WTC11 (cell line): ENCODE data around the gene CDK17. TPM values are rescaled to one million over a fixed set of nuclear protein-coding genes. Genes with fewer than 3 reads are reported as not detected.

ENCODE experiments used
- ATAC-seq: fragments of 200-7000 bp; cut with Tn5 transposase; 2 replicates; pipeline ENCODE4 v1.10.0; 2021; ENCODE audit warnings: mild to moderate bottlenecking, moderate library complexity
- CTCF ChIA-PET: fragments of 300-600 bp; sonication (Branson Sonifier 250); formaldehyde crosslinking; loops from one replicate; lab custom pipeline; 2021; ENCODE audit warnings: antibody characterized with exemption; lab: Charles Lee
- POLR2A ChIA-PET: fragments of 350-600 bp; sonication (Branson Sonifier 250); formaldehyde crosslinking; loops from one replicate; lab custom pipeline; 2021; ENCODE audit warnings: antibody characterized with exemption; lab: Charles Lee
- DNase-seq: peaks from one replicate; pipeline ENCODE4 v3.0.0; 2021; ENCODE audit warnings: low spot score
- H3K27ac Mint-ChIP-seq: 2 replicates; pipeline ENCODE4 v1.8.0; 2021; ENCODE audit warnings: mixed read lengths
- H3K27me3 Mint-ChIP-seq: 2 replicates; pipeline ENCODE4 v1.8.0; 2021; ENCODE audit warnings: low read depth, mild to moderate bottlenecking, moderate library complexity, mixed read lengths
- H3K36me3 Mint-ChIP-seq: 2 replicates; pipeline ENCODE4 v1.8.0; 2021; ENCODE audit warnings: mixed read lengths
- H3K4me1 Mint-ChIP-seq: 2 replicates; pipeline ENCODE4 v1.8.0; 2022; ENCODE audit warnings: mixed read lengths
- H3K4me3 Mint-ChIP-seq: 2 replicates; pipeline ENCODE4 v1.8.0; 2021; ENCODE audit warnings: mild to moderate bottlenecking, moderate library complexity, mixed read lengths
- H3K9me3 Mint-ChIP-seq: 2 replicates; pipeline ENCODE4 v1.8.0; 2021; ENCODE audit warnings: mixed read lengths
- CREB1 ChIP-seq: sonication (generic); formaldehyde crosslinking; IDR thresholded peaks from 2 replicates; pipeline ENCODE4 v1.8.0; 2023; ENCODE audit warnings: mild to moderate bottlenecking, missing genetic modification reagents
- FOXJ3 ChIP-seq: sonication (generic); formaldehyde crosslinking; IDR thresholded peaks from 2 replicates; pipeline ENCODE4 v1.9.0; 2021; ENCODE audit warnings: missing genetic modification reagents, mild to moderate bottlenecking, borderline replicate concordance
- GTF2I ChIP-seq: fragments of 250-450 bp; sonication (Bioruptor Pico); conservative IDR thresholded peaks from 2 replicates; pipeline ENCODE4 v1.4.0; 2021; ENCODE audit warnings: mild to moderate bottlenecking
- NFYB ChIP-seq: sonication (generic); formaldehyde crosslinking; conservative IDR thresholded peaks from 2 replicates; pipeline ENCODE4 v1.8.0; 2022; ENCODE audit warnings: low read depth, missing genetic modification reagents
- RORB ChIP-seq: fragments of 250-450 bp; sonication (Bioruptor Pico); IDR thresholded peaks from 2 replicates; pipeline ENCODE4 v1.9.0; 2021; ENCODE audit warnings: mild to moderate bottlenecking
- TEAD1 ChIP-seq: sonication (generic); formaldehyde crosslinking; IDR thresholded peaks from 2 replicates; pipeline ENCODE4 v1.8.0; 2022; ENCODE audit warnings: mild to moderate bottlenecking, missing genetic modification reagents
- total RNA-seq: library from RNA; stranded (reverse); gene quantifications from 3 replicates; pipeline ENCODE4 v1.2.3, GENCODE V29; 2021
- TF ChIP-seq, protein P1 (sequence below): sonication (generic); formaldehyde crosslinking; IDR thresholded peaks from 2 replicates; pipeline ENCODE4 v1.8.0; 2023; ENCODE audit warnings: missing genetic modification reagents
- TF ChIP-seq, protein P2 (sequence below): sonication (generic); formaldehyde crosslinking; IDR thresholded peaks from 2 replicates; pipeline ENCODE4 v1.8.0; 2022; ENCODE audit warnings: mild to moderate bottlenecking, missing genetic modification reagents
- TF ChIP-seq, protein P3 (sequence below): sonication (generic); formaldehyde crosslinking; IDR thresholded peaks from 2 replicates; pipeline ENCODE4 v1.8.1; 2022; ENCODE audit warnings: low read depth, missing genetic modification reagents, borderline replicate concordance
- TF ChIP-seq, protein P4 (sequence below): fragments of 250-450 bp; sonication (Bioruptor Pico); IDR thresholded peaks from 2 replicates; pipeline ENCODE4 v1.9.0; 2021; ENCODE audit warnings: mild to moderate bottlenecking, borderline replicate concordance
- TF ChIP-seq, protein P5 (sequence below): sonication (generic); formaldehyde crosslinking; IDR thresholded peaks from 2 replicates; pipeline ENCODE4 v1.8.1; 2023; ENCODE audit warnings: mild to moderate bottlenecking, missing genetic modification reagents, moderate library complexity

CDK17 gene
- total RNA-seq, 1 experiment from 2014 or later: 20.0 TPM

DNA sequence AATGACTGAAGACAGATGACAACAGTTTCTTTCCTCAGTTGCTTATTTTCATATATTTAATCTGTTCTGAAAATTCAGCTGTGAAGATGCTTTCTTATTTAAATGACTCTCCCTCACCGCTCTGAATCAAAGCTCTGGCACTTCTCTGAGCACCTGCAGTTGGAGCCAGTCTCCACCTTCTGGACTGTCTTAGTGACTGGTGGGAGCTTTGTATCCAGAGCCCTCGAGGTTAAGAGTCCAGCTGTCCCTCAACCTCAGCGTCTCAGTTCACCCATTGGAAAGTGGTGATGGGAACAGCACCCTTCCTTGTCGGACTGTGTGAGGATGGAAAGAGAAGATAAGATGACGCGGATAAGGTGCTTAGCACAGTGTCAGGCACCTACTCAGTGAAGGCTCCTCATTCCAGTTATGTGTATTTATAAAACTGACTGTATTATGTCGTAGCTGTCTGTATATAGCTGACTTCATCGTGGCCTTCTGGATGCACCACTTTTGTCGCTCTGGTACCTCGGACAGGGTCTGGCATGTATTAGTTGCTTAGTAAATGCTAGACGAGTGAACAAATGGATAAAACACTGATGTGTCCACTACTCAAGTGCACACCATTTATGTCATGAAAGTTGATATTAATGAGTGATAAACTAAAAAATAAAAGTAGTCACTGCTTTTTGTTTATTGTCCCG, 171.5 kb downstream of the CDK17 start:
- Mint-ChIP-seq H3K4me1 (no peaks in the 10 kb centered on the region), H3K27ac (no peak overlapping the region)

More for the DNA sequence above, 171.5 kb downstream of the CDK17 start:
- POLR2A ChIA-PET: interaction anchor here (0.6 kb wide), 1 partner anchor 471 kb away, joined by 6 read pairs; no protein-coding TSS in a partner anchor
- Mint-ChIP-seq H3K36me3 (peaks cover 5% of the 10 kb centered on the region; the same call in 1 of the 2 replicates), H3K9me3 (no peaks in the 10 kb centered on the region), H3K4me3 (no peak overlapping the region), H3K27me3 (no peaks in the 10 kb centered on the region)
- CTCF ChIA-PET: interaction anchor here (0.5 to 2.7 kb wide), 2 partner anchors 13 to 96 kb away, joined by 5 to 9 read pairs; no protein-coding TSS in a partner anchor
- TF ChIP-seq, protein P1, sequence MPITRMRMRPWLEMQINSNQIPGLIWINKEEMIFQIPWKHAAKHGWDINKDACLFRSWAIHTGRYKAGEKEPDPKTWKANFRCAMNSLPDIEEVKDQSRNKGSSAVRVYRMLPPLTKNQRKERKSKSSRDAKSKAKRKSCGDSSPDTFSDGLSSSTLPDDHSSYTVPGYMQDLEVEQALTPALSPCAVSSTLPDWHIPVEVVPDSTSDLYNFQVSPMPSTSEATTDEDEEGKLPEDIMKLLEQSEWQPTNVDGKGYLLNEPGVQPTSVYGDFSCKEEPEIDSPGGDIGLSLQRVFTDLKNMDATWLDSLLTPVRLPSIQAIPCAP (CRISPR knock-in tag): no peak
- TF ChIP-seq FOXJ3 (no peak), CREB1 (no peak), TEAD1 (no peak), RORB (no peak), GTF2I (CRISPR knock-in tag) (no peak), NFYB (no peak)
- TF ChIP-seq, protein P2, sequence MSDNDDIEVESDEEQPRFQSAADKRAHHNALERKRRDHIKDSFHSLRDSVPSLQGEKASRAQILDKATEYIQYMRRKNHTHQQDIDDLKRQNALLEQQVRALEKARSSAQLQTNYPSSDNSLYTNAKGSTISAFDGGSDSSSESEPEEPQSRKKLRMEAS: no peak
- TF ChIP-seq, protein P3, sequence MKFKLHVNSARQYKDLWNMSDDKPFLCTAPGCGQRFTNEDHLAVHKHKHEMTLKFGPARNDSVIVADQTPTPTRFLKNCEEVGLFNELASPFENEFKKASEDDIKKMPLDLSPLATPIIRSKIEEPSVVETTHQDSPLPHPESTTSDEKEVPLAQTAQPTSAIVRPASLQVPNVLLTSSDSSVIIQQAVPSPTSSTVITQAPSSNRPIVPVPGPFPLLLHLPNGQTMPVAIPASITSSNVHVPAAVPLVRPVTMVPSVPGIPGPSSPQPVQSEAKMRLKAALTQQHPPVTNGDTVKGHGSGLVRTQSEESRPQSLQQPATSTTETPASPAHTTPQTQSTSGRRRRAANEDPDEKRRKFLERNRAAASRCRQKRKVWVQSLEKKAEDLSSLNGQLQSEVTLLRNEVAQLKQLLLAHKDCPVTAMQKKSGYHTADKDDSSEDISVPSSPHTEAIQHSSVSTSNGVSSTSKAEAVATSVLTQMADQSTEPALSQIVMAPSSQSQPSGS (CRISPR knock-in tag): no peak
- TF ChIP-seq, protein P4, sequence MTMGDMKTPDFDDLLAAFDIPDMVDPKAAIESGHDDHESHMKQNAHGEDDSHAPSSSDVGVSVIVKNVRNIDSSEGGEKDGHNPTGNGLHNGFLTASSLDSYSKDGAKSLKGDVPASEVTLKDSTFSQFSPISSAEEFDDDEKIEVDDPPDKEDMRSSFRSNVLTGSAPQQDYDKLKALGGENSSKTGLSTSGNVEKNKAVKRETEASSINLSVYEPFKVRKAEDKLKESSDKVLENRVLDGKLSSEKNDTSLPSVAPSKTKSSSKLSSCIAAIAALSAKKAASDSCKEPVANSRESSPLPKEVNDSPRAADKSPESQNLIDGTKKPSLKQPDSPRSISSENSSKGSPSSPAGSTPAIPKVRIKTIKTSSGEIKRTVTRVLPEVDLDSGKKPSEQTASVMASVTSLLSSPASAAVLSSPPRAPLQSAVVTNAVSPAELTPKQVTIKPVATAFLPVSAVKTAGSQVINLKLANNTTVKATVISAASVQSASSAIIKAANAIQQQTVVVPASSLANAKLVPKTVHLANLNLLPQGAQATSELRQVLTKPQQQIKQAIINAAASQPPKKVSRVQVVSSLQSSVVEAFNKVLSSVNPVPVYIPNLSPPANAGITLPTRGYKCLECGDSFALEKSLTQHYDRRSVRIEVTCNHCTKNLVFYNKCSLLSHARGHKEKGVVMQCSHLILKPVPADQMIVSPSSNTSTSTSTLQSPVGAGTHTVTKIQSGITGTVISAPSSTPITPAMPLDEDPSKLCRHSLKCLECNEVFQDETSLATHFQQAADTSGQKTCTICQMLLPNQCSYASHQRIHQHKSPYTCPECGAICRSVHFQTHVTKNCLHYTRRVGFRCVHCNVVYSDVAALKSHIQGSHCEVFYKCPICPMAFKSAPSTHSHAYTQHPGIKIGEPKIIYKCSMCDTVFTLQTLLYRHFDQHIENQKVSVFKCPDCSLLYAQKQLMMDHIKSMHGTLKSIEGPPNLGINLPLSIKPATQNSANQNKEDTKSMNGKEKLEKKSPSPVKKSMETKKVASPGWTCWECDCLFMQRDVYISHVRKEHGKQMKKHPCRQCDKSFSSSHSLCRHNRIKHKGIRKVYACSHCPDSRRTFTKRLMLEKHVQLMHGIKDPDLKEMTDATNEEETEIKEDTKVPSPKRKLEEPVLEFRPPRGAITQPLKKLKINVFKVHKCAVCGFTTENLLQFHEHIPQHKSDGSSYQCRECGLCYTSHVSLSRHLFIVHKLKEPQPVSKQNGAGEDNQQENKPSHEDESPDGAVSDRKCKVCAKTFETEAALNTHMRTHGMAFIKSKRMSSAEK (CRISPR knock-in tag): no peak
- TF ChIP-seq, protein P5, sequence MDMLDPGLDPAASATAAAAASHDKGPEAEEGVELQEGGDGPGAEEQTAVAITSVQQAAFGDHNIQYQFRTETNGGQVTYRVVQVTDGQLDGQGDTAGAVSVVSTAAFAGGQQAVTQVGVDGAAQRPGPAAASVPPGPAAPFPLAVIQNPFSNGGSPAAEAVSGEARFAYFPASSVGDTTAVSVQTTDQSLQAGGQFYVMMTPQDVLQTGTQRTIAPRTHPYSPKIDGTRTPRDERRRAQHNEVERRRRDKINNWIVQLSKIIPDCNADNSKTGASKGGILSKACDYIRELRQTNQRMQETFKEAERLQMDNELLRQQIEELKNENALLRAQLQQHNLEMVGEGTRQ: no peak
- ATAC-seq (no peak), DNase-seq (no peak)

Other genes starting within 250 kb of the CDK17 start
- gene ELK3, start 206.1 kb downstream of the CDK17 start, total RNA-seq: 14.7 to 16.5 TPM (median 14.9 TPM) in 3 replicates
- 0.09 to 0.34 TPM (median 0.32 TPM) in 3 replicates for gene CFAP54, start 89.1 kb upstream of the CDK17 start, total RNA-seq